Mononuclear cell (primary cell): ENCODE results near the gene INPP4A. TPM values are rescaled to one million over a fixed set of nuclear protein-coding genes. Genes with fewer than 3 reads are reported as not detected.

Experiments
- H3K27me3 ChIP-seq: 2 replicates; pipeline ENCODE4 v1.6.0; 2011; ENCODE audit warnings: low read length, control low read depth; ENCODE audit not compliant: insufficient read depth
- H3K4me1 ChIP-seq: 2 replicates; pipeline ENCODE4 v1.5.1; 2011; ENCODE audit warnings: mild to moderate bottlenecking, low read length, control low read depth; ENCODE audit not compliant: insufficient read depth
- H3K4me3 ChIP-seq: 2 replicates; pipeline ENCODE4 v1.5.1; 2011; ENCODE audit warnings: mild to moderate bottlenecking, low read length, moderate library complexity
- H3K9me3 ChIP-seq: 2 replicates; pipeline ENCODE4 v1.5.1; 2011; ENCODE audit warnings: low read depth, mild to moderate bottlenecking, control low read depth, low read length
- total RNA-seq: library from RNA; depleted of rRNA; stranded (reverse); fragments of >200 nt; gene quantifications from one replicate; pipeline ENCODE4 v1.2.3, GENCODE V29; 2012

The INPP4A gene
- total RNA-seq, 1 donor: 48.2 TPM

DNA sequence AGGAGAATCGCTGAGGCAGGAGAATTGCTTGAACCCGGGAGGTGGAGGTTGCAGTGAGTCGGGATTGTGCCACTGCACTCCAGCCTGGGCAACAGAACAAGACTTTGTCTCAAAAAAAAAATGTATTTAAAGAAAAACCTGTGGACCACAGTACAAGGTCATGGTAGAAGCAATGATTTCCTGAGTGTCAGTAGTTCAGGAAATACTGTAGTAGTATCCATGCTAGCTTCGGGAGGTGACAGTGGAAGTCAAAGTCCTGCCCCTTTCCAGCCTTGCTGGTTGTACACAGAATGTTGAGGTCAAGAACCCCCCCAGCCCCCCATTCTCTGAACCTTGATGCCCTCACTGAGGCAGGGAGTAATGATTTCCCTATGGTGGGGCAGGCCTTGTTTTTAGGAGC, 56.6 kb downstream of the INPP4A start:
- Histone ChIP-seq H3K4me1 (peaks cover 39% of the 10 kb centered on the region), H3K9me3 (no peaks in the 10 kb centered on the region), H3K27me3 (no peaks in the 10 kb centered on the region), H3K4me3 (no peak overlapping the region)

DNA sequence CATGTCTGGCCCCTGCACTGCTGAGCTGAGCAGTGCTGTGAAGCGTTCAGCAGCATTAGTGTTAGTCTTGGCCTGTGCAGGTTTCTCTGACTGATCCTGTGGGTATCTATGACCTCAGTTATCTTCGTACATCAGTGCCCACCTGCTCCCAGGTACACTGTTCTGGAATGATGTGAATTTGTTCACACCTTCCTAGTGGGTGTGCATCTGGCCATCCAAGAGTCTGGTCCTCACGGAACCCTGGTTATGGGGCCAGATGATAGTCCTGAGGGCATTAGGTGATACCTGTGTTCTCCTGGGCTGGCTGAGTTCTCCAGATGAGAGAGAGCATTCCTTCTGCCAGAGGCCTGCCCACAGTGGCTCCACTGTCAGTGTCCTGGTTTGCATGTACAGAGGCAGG, 57.2 kb downstream of the INPP4A start:
- Histone ChIP-seq H3K4me3 (no peak overlapping the region), H3K4me1 (peaks cover 46% of the 10 kb centered on the region), H3K9me3 (no peaks in the 10 kb centered on the region), H3K27me3 (no peaks in the 10 kb centered on the region)

DNA sequence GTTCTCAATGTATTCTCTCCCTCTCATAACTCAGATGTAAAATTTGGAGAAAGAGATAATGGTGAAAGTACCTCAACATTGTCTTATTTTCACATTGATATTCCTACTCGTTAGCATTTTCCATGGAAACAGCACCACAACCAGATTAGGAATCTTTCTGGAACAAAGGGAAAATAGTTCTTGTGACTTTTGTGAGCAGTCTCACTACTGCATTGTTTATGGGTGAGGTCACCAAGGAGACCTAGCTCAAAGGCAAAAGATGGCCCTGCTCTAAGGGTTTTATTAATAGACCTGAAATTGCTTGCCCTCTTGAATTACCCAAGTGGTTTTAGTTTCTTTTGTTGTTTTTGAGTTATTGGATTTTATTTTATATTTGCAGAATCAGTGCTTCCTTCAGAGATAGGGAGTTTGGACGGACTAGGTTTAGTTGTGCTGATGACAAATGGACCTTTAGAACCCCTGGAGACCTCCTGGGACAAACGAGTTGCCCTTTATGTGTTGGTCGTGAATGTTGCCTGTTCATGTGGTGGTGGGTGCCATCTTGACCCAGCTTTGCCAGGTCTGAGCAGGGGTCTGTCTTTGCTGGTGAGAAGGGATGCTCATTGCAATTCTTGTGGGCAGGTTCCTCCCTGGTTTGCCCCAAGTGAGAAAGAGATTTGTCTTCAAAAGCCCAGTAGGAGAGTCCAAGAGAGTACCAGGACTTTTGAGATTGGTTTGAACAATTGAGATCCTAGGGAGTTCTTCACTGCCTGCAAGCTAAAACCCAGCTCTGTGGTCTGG, 58.1 kb downstream of the INPP4A start:
- Histone ChIP-seq H3K4me1 (peaks cover 55% of the 10 kb centered on the region), H3K27me3 (no peaks in the 10 kb centered on the region)

DNA sequence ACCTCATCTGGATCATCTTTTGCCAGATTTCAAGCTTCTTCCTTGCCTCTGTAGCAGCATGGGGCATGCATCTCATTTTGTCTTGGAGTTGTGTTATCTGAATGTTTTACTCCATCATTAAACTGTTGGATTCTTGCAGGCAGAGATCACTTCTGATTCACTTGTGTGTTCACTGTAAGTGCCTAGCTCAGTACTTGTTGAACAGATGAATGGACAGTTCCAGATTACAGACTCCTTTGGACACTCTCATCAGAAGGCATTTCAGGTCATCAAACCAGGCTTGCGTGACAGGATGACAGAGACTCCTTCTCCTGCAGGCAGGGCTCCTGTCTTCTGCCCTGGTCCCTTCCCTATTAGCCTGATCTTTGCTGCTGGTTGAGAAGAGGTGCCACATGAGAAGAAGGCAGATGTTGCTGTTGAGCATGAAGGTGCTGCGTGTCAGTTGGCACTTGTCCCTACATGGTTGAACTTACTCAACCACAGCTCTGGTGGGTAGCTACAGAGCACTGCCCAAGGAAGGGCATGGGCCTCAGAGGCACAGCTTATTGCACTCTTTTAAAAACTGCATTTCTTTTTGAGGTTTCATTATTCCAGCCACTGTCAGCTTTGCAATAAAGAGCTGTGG, 58.9 kb downstream of the INPP4A start:
- Histone ChIP-seq H3K4me1 (peaks cover 63% of the 10 kb centered on the region), H3K4me3 (no peak overlapping the region), H3K9me3 (no peaks in the 10 kb centered on the region), H3K27me3 (no peaks in the 10 kb centered on the region)

More for the DNA sequence above, 58.1 kb downstream of the INPP4A start:
- no peaks in the 10 kb centered on the region for H3K9me3 ChIP-seq
- H3K4me3 ChIP-seq: no peak overlapping the region

DNA sequence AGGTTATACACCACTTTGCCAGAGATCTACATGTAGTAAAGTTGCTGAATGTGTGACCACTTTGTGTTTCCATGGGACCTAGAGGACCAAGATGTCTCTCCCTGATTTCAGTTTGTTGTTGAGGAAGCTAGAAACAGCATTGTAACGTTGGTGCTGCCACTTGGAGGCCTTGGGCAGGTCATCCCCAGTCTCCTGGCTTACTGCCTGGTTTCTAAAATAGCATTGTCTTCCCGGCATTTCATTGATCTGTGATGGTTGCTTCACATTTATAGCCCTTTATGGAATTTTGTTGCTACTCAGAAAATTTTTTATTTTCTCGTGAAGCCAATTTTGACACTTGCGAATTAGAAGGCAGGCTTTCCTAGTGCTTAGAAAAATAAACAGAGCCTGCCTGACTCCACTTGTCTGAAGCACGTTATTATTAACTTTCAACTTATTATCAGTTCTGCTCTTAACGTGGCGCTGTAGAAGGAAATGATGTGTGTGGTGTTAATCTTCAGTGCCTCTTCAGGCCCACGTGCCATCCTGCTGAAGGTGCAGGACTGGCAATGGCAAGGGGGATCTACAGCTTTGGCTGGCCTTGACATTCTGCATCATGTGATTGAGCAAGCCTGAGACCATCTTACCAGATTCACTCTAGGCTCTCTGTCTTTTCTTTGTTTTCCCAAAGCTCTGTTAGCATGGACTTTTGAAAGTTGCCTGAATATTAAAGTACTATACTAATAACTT, 59.9 kb downstream of the INPP4A start:
- peaks cover 73% of the 10 kb centered on the region for H3K4me1 ChIP-seq
- H3K9me3 ChIP-seq: no peaks in the 10 kb centered on the region
- H3K4me3 ChIP-seq: no peak overlapping the region
- no peaks in the 10 kb centered on the region for H3K27me3 ChIP-seq

DNA sequence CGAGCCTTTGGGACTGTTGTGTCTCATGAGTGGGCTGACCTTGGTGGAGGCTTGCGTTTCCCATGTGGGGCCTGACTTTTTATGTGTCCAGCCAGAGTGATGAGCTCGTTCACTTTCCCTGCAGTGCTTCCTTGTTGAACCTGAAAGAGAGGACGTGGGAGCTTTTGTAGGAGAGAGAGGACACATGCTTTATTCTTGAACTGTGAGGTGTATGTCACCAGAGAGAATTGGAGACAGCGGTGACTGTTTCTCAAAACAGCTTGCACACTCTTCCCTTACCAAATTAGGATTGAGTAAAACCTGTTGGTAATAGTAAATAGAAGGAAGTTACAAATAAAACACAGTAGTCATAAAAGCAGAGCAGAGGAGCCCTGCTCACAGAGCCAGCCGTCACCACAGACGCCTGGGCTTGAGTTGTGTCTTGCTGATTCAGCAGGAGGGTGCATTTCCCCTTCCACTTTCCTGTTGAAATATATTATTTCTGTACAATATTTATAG, 60.7 kb downstream of the INPP4A start:
- Histone ChIP-seq H3K4me1 (peaks cover 76% of the 10 kb centered on the region), H3K4me3 (no peak overlapping the region), H3K9me3 (no peaks in the 10 kb centered on the region), H3K27me3 (no peaks in the 10 kb centered on the region)

DNA sequence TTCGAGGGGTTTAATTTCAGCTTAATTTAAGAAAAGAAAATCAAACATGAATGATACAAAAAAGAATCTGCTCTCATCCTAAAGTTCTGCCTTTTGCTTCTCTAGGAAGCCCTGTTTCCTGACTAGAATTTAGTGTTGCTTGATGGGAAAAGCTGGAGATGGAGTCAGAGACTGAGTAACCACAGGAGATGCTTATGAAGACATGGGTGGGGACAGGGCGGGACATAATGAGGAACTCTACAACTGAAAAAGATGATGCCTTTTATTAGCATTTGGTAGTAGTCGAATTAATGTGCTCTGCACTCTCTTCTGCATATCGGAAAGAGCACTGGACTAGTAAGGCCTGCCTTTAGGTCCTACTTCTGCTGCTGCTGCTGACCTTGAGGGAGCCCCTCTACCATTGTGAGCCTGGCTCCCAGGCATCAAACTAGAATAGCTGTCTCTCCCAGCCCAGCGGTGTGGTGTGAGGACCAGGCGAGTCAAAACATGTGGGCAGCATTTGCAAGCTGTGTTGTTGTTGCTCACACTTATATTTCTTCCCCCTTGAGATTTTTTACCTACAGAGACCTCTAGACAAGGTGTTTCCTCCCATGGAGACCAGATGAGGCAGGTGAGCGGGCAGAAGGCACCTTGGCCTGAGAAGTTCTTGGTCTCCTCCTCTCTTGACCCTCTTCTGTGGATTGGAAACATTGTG, 61.5 kb downstream of the INPP4A start:
- no peak overlapping the region for H3K4me3 ChIP-seq
- H3K4me1 ChIP-seq: peaks cover 76% of the 10 kb centered on the region
- no peaks in the 10 kb centered on the region for H3K9me3 ChIP-seq
- H3K27me3 ChIP-seq: no peaks in the 10 kb centered on the region

DNA sequence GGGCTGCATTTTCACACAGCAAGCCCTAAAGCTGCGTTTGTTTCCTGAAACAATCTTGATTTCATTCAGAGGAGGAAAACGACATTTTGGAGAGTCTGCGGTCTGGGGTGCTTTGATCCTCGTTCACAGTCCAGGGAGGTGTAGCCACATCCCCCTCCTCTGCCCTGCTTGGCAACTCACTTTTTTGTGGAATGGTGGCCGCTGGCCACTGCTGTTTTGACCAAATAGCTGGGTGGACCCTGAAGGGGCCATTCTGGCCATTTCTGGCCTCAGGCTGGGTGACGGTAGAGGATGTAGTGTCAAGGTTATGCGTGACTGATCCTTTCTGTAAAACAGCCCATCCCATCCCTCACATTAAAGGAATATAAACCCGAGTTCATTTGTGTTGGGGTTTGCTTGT, 62.2 kb downstream of the INPP4A start:
- Histone ChIP-seq H3K4me3 (no peak overlapping the region), H3K9me3 (no peaks in the 10 kb centered on the region), H3K27me3 (no peaks in the 10 kb centered on the region), H3K4me1 (peaks cover 83% of the 10 kb centered on the region)

DNA sequence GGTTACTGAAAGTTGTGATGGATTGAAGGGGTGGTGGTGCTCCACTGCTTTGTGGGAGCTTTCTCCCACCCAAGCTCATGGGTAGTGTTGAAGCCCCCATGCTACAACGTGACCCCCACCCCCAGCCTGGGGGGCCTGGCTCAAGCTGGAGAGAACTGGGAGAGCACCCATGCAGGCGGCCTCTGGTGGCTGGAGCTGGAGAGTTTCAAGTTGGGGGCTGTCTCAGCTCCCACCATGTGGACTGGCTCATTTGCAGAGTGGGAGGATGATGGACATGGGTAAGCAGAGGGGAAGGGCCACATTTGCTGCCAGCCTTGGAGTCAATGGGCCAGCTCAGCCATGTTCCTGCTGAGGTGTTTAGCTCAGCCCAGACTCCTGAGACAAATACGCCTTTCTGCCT, 62.8 kb downstream of the INPP4A start:
- Histone ChIP-seq H3K4me1 (peaks cover 89% of the 10 kb centered on the region), H3K4me3 (no peak overlapping the region), H3K9me3 (no peaks in the 10 kb centered on the region), H3K27me3 (no peaks in the 10 kb centered on the region)

DNA sequence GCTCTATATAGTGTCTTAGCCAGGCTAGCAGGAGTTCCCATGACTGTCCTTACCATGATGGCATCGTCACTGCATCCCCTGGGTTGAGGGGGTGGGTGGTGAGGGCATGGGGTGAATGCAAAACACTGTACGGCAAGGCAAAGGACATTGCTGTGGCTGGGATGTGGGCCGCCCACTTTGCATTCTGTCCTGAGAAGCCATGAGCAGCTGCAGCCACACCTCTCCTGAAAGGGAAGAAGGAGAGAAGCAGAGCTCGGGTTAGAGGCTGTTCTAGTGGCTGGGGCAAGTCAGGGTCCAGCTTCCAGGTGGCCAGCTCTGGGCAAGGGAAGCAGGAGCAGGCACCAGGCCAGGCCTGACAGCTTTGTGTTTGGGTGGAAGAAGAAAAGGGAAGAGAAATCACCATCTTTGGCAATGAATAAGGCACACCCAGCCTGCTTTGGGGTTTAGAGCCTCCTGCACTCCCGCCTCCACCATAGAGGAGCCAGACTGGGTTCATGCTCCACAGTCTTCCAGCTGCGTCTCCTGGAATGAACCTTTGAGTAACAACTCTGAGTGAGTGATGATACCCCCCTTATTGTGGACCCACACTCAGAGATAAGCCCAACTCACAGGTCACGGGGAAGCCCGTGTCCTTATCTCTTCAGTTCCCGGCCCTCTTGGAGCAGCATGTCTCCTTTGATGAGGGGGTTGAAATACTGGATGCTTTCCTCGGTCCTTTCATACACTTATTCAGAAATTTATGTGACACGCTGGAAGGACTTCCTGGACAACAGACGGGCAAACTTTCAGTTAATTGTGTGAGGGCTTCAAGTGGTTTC, 63.4 kb downstream of the INPP4A start:
- Histone ChIP-seq H3K4me1 (peaks cover 90% of the 10 kb centered on the region), H3K27me3 (no peaks in the 10 kb centered on the region), H3K9me3 (no peaks in the 10 kb centered on the region), H3K4me3 (no peak overlapping the region)

DNA sequence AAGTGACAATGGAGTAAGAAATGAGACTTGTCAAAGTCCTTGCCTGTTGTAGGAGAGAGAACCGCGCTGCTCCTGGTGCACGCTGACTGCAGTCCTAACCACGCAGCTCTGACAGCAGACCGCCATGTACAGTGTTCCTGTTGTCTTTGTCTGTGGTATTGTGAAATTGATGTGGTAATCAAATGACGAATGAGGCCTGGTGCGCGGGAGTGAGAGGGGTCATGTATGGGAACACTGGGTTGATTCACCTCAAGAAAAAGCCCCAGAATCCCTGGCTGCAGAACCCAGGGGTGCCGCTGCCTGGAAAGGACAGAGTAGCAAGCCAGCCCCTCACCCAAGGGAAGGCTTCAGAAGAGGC, 64.0 kb downstream of the INPP4A start:
- no peak overlapping the region for H3K4me3 ChIP-seq
- H3K4me1 ChIP-seq: peaks cover 90% of the 10 kb centered on the region
- no peaks in the 10 kb centered on the region for H3K9me3 ChIP-seq
- H3K27me3 ChIP-seq: no peaks in the 10 kb centered on the region

DNA sequence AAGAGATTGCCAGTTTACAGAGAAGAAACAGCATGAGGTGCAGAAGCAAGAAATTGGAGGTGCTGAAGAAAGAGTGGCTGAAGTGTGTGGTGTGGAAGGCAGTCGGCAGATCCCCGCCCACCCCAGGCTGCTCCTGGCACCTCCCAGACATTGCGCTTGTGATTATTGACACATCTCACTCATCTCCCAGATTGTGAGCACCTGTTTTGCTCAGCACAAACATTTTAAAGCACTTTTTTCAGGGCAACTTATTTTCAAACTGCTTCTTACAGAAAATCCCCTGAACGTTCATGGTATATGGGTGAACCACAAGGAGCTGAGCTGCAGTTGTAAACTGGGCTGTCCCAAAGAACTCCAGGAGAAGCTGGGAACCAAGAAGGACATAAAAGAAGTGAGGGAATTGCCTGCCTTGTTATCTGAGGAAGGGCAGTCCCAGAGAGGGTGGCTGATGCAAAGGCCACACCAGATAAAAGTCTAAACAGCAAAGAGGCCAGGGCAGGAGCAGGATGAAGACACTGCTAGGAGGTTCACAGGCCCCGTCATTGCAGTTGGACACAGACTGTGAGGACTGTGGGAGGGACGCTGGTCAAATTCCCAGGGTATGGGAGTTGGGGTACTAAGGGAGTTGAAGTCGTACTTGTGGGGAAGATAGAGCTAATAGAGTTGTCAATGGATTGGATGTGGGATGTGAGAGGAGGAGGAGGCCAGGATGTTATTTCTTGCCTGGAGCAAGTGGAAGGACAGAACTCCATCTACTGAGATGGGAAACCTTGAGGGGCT, 65.1 kb downstream of the INPP4A start:
- Histone ChIP-seq H3K9me3 (no peaks in the 10 kb centered on the region), H3K4me1 (peaks cover 89% of the 10 kb centered on the region), H3K4me3 (no peak overlapping the region), H3K27me3 (no peaks in the 10 kb centered on the region)

DNA sequence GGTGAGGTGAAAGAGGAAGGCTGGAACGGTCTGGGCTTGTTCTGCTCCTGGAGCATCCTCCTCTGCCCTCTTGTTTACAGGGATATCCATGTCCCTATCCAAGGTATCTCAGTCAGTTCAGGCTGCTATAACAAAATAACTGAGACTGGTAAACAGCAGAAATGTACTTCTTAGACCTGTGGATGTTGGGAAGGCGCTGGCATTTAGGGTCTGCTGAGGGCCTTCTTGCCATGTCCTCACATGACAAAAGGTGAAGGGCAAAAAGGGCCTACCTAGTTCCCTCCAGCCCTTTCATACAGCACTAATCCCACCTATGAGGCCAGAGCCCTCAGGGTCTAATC, 65.6 kb downstream of the INPP4A start:
- Histone ChIP-seq H3K4me1 (peaks cover 89% of the 10 kb centered on the region), H3K27me3 (no peaks in the 10 kb centered on the region), H3K4me3 (no peak overlapping the region), H3K9me3 (no peaks in the 10 kb centered on the region)

DNA sequence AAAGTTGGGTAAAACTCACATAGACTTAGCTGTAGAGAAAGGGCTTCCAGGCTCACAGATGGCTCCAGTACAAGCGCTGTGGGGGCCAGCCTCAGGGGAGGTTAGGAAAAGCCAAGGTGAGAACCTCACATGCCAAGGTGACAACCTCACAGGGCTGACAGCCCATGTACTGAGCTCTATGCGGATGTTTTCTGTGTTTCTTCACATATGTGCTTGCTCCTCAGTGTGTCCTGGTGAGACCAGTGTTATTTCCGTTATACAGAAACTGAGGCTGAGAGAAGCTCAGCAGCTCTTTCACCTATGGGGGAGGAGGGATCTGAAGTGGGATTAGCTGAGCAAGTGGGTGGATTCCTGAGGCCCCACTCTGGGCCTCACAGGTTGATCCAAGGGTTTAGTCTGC, 67.3 kb downstream of the INPP4A start:
- Histone ChIP-seq H3K9me3 (no peaks in the 10 kb centered on the region), H3K27me3 (no peaks in the 10 kb centered on the region), H3K4me3 (no peak overlapping the region), H3K4me1 (peaks cover 87% of the 10 kb centered on the region)
